AG04450 (cell line): ENCODE data around the gene PGA3. TPM values are rescaled to one million over a fixed set of nuclear protein-coding genes. Genes with fewer than 3 reads are reported as not detected.

Experiments used
- CTCF ChIA-PET: fragments of 300-600, 350-600 bp; formaldehyde crosslinking; extraction: SDS; loops from one replicate; lab custom pipeline; 2022; ENCODE audit warnings: antibody characterized with exemption, inconsistent platforms; lab: Charles Lee
- POLR2A ChIA-PET: fragments of 350-600 bp; formaldehyde crosslinking; extraction: SDS; loops from one replicate; lab custom pipeline; 2021; ENCODE audit warnings: antibody characterized with exemption, inconsistent platforms; lab: Yijun Ruan, JAX
- DNase-seq: peaks from one replicate; pipeline ENCODE4 v3.0.0-alpha.2; 2011; ENCODE audit warnings: low read depth, low spot score
- H3K27ac ChIP-seq: one replicate; pipeline ENCODE4 v1.5.1; 2012; ENCODE audit warnings: low read depth, low read length, control low read depth
- H3K27me3 ChIP-seq: one replicate; pipeline ENCODE4 v1.6.0; 2012; ENCODE audit warnings: low read length; ENCODE audit not compliant: control insufficient read depth, insufficient read depth
- H3K4me3 ChIP-seq: 2 replicates; pipeline ENCODE4 v1.5.1; 2011; ENCODE audit warnings: mild to moderate bottlenecking, low read depth, low read length, control low read depth
- H3K9me3 ChIP-seq: 2 replicates; pipeline ENCODE4 v1.5.1; 2012; ENCODE audit warnings: low read length; ENCODE audit not compliant: control insufficient read depth, insufficient read depth
- CTCF ChIP-seq: IDR thresholded peaks from 2 replicates; pipeline ENCODE4 v1.5.1; 2011; ENCODE audit warnings: low read depth, low read length, control low read depth, inconsistent platforms
- polyA plus RNA-seq: library from polyadenylated mRNA; depleted of rRNA; stranded (reverse); fragments of >200 nt; gene quantifications from 2 replicates; pipeline ENCODE4 v1.2.3, GENCODE V29; 2011; rRNA removed

PGA3 gene
- polyA plus RNA-seq, 1 experiment: 1.8 TPM

- POLR2A ChIA-PET: no interaction called here
- Histone ChIP-seq H3K27ac (no peak overlapping the region), H3K9me3 (no peaks in the 10 kb centered on the region), H3K4me3 (no peak overlapping the region), H3K27me3 (peaks cover 6% of the 10 kb centered on the region)
- peak; percentile 27 for DNase-seq
- TF ChIP-seq CTCF: peak; percentile 93
- CTCF ChIA-PET: interaction anchor here (0.6 to 3.0 kb wide), 19 partner anchors 9 to 384 kb away, joined by 3 to 23 read pairs (median 4); partner anchors contain the start of gene VWCE
Measured at GRCh38 chr11:61254403-61255025, 51.2 kb downstream of the PGA3 start.

- ChIA-PET CTCF (interaction anchor here (2.6 kb wide), 1 partner anchor 79 kb away, joined by 5 read pairs; no protein-coding TSS in a partner anchor), POLR2A (interaction anchor here (0.6 kb wide), 1 partner anchor 48 kb away, joined by 5 read pairs; no protein-coding TSS in a partner anchor)
- no peak for TF ChIP-seq CTCF
- no peaks in the 10 kb centered on the region for H3K27me3 ChIP-seq
- no peaks in the 10 kb centered on the region for H3K9me3 ChIP-seq
- no peak overlapping the region for H3K27ac ChIP-seq
- H3K4me3 ChIP-seq: no peak overlapping the region
- no peak for DNase-seq
Measured at GRCh38 chr11:61256710-61257482, 53.6 kb downstream of the PGA3 start.

DNA sequence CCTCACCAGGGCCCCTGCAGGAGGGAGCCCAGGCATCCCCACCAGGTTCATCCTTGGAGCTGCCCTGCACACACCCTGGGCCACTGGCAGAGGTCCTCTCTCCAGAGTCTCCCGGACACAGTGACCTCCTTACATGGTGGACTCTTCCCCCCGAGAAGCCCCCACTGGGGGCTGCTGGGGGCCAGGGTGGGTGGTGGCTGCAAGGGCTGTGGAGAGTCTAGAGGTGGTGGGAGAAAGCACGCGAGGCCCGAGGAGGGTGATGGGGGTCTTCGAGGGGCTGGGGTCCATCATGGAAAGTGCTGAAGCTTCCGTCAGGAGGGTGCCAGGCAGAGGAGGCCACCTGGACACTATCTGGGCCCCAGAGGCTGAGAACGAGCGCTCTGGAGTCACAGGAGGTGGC lies 55.2 kb downstream of the PGA3 start:
- Histone ChIP-seq H3K27me3 (no peaks in the 10 kb centered on the region), H3K4me3 (no peak overlapping the region), H3K9me3 (no peaks in the 10 kb centered on the region), H3K27ac (no peak overlapping the region)
- POLR2A ChIA-PET: interaction anchor here (0.6 kb wide), 1 partner anchor 38 kb away, joined by 4 read pairs; no protein-coding TSS in a partner anchor
- DNase-seq: no peak
- CTCF ChIA-PET: interaction anchor here (0.9 to 1.1 kb wide), 2 partner anchors 36 to 71 kb away, joined by 3 read pairs; partner anchors contain the start of gene VWCE
- no peak for TF ChIP-seq CTCF

DNA sequence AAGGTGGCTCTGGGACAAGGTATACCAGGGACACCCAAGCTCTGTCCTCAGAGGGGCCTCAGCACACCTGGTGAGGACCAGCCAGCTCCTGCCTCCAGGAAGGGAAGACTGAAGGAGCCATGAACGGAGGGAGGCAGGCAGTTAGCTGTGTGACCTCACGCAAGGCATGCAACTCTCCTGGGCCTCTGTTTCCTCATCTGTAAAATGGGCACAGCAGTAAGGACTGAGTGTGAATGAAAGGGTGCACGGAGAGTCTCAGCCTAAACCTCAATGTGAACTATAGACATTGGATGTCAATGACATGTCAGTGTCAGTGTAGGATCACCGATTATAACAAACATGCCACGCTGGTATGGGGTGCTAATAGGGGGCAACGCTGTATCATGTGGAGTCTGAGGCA lies 56.0 kb downstream of the PGA3 start:
- CTCF ChIA-PET: interaction anchor here (0.6 to 1.1 kb wide), 3 partner anchors 35 to 71 kb away, joined by 3 read pairs; partner anchors contain the start of gene VWCE
- H3K4me3 ChIP-seq: no peak overlapping the region
- H3K27me3 ChIP-seq: no peaks in the 10 kb centered on the region
- POLR2A ChIA-PET: no interaction called here
- no peak for TF ChIP-seq CTCF
- no peak for DNase-seq
- no peak overlapping the region for H3K27ac ChIP-seq
- H3K9me3 ChIP-seq: no peaks in the 10 kb centered on the region

Other genes with a start within 250 kb of the PGA3 start
- gene CD6, start 231.8 kb upstream of the PGA3 start, polyA plus RNA-seq: not detected in 2 replicates
- not detected in 2 replicates for gene CD5, start 101.0 kb upstream of the PGA3 start, polyA plus RNA-seq
- gene VPS37C, start 42.1 kb upstream of the PGA3 start, polyA plus RNA-seq: 9.1 and 10.9 TPM in 2 replicates
- 0.82 and 1.1 TPM in 2 replicates for gene PGA4, start 18.8 kb downstream of the PGA3 start, polyA plus RNA-seq
- 2.1 and 2.8 TPM in 2 replicates for gene PGA5, start 37.7 kb downstream of the PGA3 start, polyA plus RNA-seq
- gene VWCE, start 91.8 kb downstream of the PGA3 start, polyA plus RNA-seq: 1.4 and 1.7 TPM in 2 replicates
- 286 and 340 TPM in 2 replicates for gene DDB1, start 129.6 kb downstream of the PGA3 start, polyA plus RNA-seq
- gene TKFC, start 129.7 kb downstream of the PGA3 start, polyA plus RNA-seq: 20.3 and 24.9 TPM in 2 replicates
- 34.5 and 43.7 TPM in 2 replicates for gene CYB561A3, start 158.4 kb downstream of the PGA3 start, polyA plus RNA-seq
- 71.7 and 79.2 TPM in 2 replicates for gene TMEM138, start 158.9 kb downstream of the PGA3 start, polyA plus RNA-seq
- 28.8 and 32.6 TPM in 2 replicates for gene TMEM216, start 189.1 kb downstream of the PGA3 start, polyA plus RNA-seq
- gene CPSF7, start 226.5 kb downstream of the PGA3 start, polyA plus RNA-seq: 37.3 and 40.3 TPM in 2 replicates
- 71.6 and 86.5 TPM in 2 replicates for gene SDHAF2, start 226.6 kb downstream of the PGA3 start, polyA plus RNA-seq